H1 (cell line): ENCODE measurements around the gene ZNF620. TPM values are rescaled to one million over a fixed set of nuclear protein-coding genes. Genes with fewer than 3 reads are reported as not detected.

Experiments
- ATF2 ChIP-seq: IDR thresholded peaks from 2 replicates; pipeline ENCODE4 v1.6.1; 2012; ENCODE audit warnings: low read length, inconsistent platforms
- BACH1 ChIP-seq: IDR thresholded peaks from 2 replicates; pipeline ENCODE4 v1.6.1; 2012; ENCODE audit warnings: low read length, improper control_type of control experiment
- CHD1 ChIP-seq: IDR thresholded peaks from 2 replicates; pipeline ENCODE4 v1.6.1; 2012; ENCODE audit warnings: low read depth, low read length, improper control_type of control experiment
- CREB1 ChIP-seq: IDR thresholded peaks from 2 replicates; pipeline ENCODE4 v1.6.1; 2012; ENCODE audit warnings: inconsistent platforms
- EZH2 ChIP-seq: fragments of 200-600 bp; sonication (generic); IDR thresholded peaks from 2 replicates; pipeline ENCODE4 v1.7.1; 2012; ENCODE audit warnings: low read depth, mild to moderate bottlenecking, moderate library complexity, low read length, inconsistent platforms; ENCODE audit not compliant: severe bottlenecking
- FOSL1 ChIP-seq: IDR thresholded peaks from 2 replicates; pipeline ENCODE4 v1.6.1; 2011; ENCODE audit warnings: mild to moderate bottlenecking, low read depth, low read length, moderate library complexity; ENCODE audit not compliant: insufficient read depth
- GABPA ChIP-seq: IDR thresholded peaks from 2 replicates; pipeline ENCODE4 v1.6.1; 2011; ENCODE audit warnings: mild to moderate bottlenecking, low read length, moderate library complexity, borderline replicate concordance; ENCODE audit not compliant: insufficient read depth
- GTF2F1 ChIP-seq: IDR thresholded peaks from 2 replicates; pipeline ENCODE4 v1.6.1; 2012; ENCODE audit warnings: low read depth, low read length, improper control_type of control experiment, borderline replicate concordance
- HDAC6 ChIP-seq: IDR thresholded peaks from one replicate; pipeline ENCODE4 v1.7.1; 2012; ENCODE audit warnings: low read depth, mild to moderate bottlenecking, inconsistent platforms, low read length, moderate library complexity
- KDM1A ChIP-seq: fragments of 200-600, 300-600 bp; sonication (generic); IDR thresholded peaks from 2 replicates; pipeline ENCODE4 v1.7.1; 2016; ENCODE audit warnings: mild to moderate bottlenecking, low read length, borderline replicate concordance
- MAFK ChIP-seq: IDR thresholded peaks from 2 replicates; pipeline ENCODE4 v1.6.1; 2012; ENCODE audit warnings: low read depth, mild to moderate bottlenecking, improper control_type of control experiment, low read length
- PHF8 ChIP-seq: fragments of 200-600 bp; sonication (generic); conservative IDR thresholded peaks from 2 replicates; pipeline ENCODE4 v1.7.1; 2012; ENCODE audit warnings: low read depth, mild to moderate bottlenecking, inconsistent platforms, low read length, moderate library complexity
- SP1 ChIP-seq: IDR thresholded peaks from 2 replicates; pipeline ENCODE4 v1.6.1; 2011; ENCODE audit warnings: low read depth, low read length
- TAF7 ChIP-seq: optimal IDR thresholded peaks from 2 replicates; pipeline ENCODE3; 2011; ENCODE audit warnings: low read depth, mild to moderate bottlenecking, inconsistent platforms, low read length, moderate library complexity, borderline replicate concordance
- TEAD4 ChIP-seq: IDR thresholded peaks from 2 replicates; pipeline ENCODE4 v1.6.1; 2012; ENCODE audit warnings: low read depth, low read length, inconsistent platforms, mixed read lengths
- ZNF274 ChIP-seq: IDR thresholded peaks from 2 replicates; pipeline ENCODE4 v1.7.0; 2012; ENCODE audit warnings: low read length, borderline replicate concordance; ENCODE audit errors: extremely low read depth
- polyA plus RNA-seq, 7 experiments: library from polyadenylated mRNA; depleted of rRNA in 3 of 7; stranded (reverse) in 5 of 7; unstranded in 2 of 7; fragments of >200 nt in 5 of 7; fragments of 200-250 nt in 2 of 7; gene quantifications; 1 replicate in 5 of 7; 2 replicates in 1 of 7; 4 replicates in 1 of 7; pipeline versions ENCODE4 v1.2.1 to v1.2.3, GENCODE V29; 2011 to 2013; ENCODE audit warnings: missing spikeins in 2 of 7, mixed read lengths in 2 of 7
- total RNA-seq: library from RNA; stranded (reverse); fragmentation: NEBNext Ultra II Directional; extraction: Animal tissue kit (Norgen Biotek cat#: 25700); gene quantifications from 2 replicates; pipeline ENCODE4 v1.2.1, GENCODE V29; 2021

ZNF620 gene
- total and polyA plus RNA-seq, 2 of the 8 experiments (the other 6 are each of a cell fraction or from before 2014, with no cell fraction given): 5.1 to 20.2 TPM

GRCh38 chr3:40524568-40525285 is 18.9 kb downstream of the ZNF620 start, which contains the start of gene ZNF621 (continued):
- TF ChIP-seq TAF7: peak; percentile 91
- TF ChIP-seq EZH2: no peak
- no peak for TF ChIP-seq FOSL1
- no peak for TF ChIP-seq ATF2
- peak; percentile 49 for TF ChIP-seq BACH1
- TF ChIP-seq SP1: 0 out of 2 replicates have a peak, but pooled peaks have one; percentile 26
- no peak for TF ChIP-seq TEAD4
- no peak for TF ChIP-seq CHD1
- no peak for TF ChIP-seq KDM1A
- TF ChIP-seq GTF2F1: 0 out of 2 replicates have a peak, but pooled peaks have one; percentile 38
- no peak; the same call in 1 of the 2 replicates for TF ChIP-seq CREB1
- TF ChIP-seq MAFK: no peak
- no peak for TF ChIP-seq ZNF274
- 0 out of 2 replicates have a peak, but pooled peaks have one; percentile 18 for TF ChIP-seq GABPA
- TF ChIP-seq PHF8: peak; percentile 99
- TF ChIP-seq HDAC6: no peak
